T-helper 9 cell (primary cell): ENCODE measurements around the gene OVOL1.
"Not testable (repeated sequence)": the region's sequence is repeated elsewhere in the genome, so short reads cannot be mapped to it uniquely, and the experiment has no call there.

Source experiments
- DNase-seq: peaks from one replicate; pipeline ENCODE4 v3.0.0-alpha.2; 2020
- total RNA-seq, 2 donors: gene quantifications; one replicate each; lab custom pipeline; 2026; lab: John Stamatoyannopoulos, UW

OVOL1 gene
- 0.70 to 1.9 reads per million in 2 donors for total RNA-seq

DNA sequence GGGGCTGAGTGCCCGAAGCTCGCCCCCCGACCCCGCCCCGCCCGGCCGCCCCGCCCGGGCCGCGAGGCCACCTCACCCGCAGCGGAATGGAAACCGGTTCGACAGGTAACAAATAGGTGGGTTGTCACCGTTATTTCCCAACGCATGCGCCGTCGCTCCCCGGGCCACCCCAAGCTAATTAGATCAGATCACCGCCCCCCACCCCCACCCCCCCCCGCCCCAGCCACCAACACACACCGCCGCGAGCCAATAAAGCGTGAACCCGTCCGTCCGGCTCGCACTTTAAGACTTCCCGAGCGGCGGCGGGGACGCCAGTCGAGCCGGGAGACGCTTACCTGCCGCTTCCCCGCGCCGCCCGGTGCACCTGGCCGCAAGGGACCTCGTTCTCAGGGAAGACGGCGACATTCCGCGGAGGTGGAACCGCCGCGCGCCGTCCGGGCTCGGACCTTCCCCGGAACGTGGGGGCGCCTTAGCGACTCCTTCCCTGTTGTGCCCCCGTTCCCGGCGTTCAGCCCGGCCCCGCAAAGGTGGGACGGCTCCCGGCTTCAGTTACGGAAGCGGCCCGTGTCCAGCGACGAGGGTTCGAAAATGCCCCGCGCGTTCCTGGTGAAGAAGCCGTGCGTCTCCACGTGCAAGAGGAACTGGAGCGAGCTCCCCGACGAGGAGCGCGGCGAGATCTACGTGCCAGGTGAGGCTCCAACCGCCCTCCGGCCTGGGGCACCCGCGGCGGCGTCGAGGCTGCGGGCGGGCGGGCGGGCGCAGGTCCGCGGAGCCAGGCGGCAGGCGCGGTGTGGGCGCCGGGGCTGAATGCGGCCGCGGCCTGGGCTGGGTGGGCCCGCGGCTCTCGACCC, at the start of gene OVOL1:
OVOL1 (plus strand) TSS at position 278 of the 851 bp plus-strand sequence; CDS start at position 589, 311 bp downstream.
- DNase-seq: peak; percentile 14

DNA sequence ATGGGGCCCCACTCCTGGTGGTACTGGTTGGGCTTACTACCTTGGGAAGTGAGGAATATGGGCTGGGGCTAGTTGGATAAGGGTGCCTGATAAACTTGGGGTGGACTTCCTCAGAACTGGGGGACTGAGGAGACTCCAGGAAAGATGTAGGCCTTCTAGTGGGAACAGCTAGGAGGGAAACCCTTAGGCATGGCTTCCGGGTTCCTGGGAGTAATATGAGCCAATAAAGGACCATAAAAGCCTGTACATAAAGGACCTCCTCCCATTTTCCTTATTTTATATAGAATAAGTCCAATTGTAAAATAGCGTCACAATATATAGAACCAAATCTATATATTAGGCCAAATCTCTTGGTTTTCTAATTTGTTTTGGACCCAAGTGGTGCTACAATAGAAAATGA, 47.8 kb upstream of the OVOL1 start:
- no peak for DNase-seq

DNA sequence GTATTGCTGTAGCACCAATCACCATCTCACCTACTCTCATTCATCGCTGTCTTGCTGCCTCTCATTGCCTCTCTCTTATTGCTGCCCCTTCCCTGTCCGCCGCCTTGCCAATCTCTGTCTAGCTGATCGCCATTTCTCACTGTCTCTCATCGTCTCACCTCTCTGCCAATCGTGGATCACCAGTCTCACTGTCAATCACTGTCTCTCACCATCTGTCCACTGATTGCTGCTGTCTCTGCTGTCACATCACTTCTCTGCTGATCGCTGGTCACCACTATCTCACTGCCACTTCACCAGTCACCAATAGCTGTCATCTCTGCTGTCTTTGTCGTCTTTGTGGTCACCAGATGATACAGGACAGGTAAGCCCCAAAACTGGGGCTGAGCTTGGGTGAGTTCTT, 45.7 kb upstream of the OVOL1 start:
- DNase-seq: no peak

DNA sequence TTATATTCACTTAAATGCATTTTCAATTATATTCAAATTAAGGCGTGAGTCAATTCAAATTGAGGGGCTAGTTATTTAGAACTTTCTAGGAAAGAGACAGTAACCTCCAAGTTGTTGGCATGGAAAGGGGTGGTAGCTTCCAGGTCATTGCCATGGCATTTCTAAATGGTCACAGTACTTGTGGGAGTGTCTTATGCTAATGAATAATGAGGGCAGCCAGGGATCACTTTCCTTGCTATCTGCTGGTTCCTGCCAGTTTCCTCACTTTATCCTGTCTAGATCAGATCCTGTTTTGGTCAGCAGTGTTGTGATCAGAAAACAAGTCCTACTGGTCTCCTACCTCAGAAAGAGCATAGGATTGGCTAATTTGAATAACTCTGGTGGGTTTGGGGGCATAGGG, 44.5 kb upstream of the OVOL1 start:
- DNase-seq: no peak

- no peak for DNase-seq
Measured at GRCh38 chr11:65743681-65744025, 43.2 kb upstream of the OVOL1 start.

- no peak for DNase-seq
Measured at GRCh38 chr11:65744026-65744698, 42.7 kb upstream of the OVOL1 start.

GRCh38 chr11:65744699-65745042, 42.2 kb upstream of the OVOL1 start:
- DNase-seq: no peak

GRCh38 chr11:65745049-65745448, 41.8 kb upstream of the OVOL1 start:
- no peak for DNase-seq

DNA sequence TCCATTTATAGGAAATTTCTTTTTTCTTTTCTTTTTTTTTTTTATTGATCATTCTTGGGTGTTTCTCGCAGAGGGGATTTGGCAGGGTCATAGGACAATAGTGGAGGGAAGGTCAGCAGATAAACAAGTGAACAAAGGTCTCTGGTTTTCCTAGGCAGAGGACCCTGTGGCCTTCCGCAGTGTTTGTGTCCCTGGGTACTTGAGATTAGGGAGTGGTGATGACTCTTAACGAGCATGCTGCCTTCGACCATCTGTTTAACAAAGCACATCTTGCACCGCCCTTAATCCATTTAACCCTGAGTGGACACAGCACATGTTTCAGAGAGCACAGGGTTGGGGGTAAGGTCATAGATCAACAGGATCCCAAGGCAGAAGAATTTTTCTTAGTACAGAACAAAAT, 24.7 kb upstream of the OVOL1 start:
- DNase-seq: not testable (repeated sequence)

DNA sequence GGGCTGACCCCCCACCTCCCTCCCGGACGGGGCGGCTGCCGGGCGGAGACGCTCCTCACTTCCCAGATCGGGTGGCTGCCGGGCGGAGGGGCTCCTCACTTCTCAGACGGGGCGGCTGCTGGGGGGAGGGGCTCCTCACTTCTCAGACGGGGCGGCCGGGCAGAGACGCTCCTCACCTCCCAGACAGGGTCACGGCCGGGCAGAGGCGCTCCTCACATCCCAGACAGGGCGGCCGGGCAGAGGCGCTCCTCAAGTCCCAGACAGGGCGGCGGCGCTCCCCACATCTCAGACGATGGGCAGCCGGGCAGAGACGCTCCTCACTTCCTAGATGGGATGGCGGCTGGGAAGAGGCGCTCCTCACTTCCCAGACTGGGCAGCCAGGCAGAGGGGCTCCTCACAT, 24.0 kb upstream of the OVOL1 start:
- not testable (repeated sequence) for DNase-seq

GRCh38 chr11:65764434-65764833, 22.4 kb upstream of the OVOL1 start:
- DNase-seq: no peak

DNA sequence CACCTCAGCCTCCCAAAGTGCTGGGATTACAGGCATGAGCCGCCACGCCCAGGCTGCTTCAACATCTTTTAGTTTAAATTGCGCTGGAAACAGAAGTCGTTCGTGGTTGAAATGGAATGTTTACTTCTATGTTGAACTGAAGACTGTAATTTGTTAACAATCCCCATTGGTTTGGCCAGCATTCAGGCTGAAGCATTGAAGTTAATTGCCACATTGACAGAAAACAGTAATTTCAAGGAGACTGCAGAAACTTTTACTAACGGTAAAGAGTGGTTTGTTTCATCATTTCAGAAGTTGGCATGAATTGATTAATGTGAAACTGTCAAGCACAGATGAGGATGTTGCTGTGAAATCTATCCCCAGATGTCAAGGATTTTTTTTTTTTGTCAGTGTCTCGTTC, 20.3 kb upstream of the OVOL1 start:
- no peak for DNase-seq

- no peak for DNase-seq
Measured at GRCh38 chr11:65767406-65767805, 19.5 kb upstream of the OVOL1 start.

GRCh38 chr11:65767806-65768205, 19.1 kb upstream of the OVOL1 start:
- DNase-seq: not testable (repeated sequence)

GRCh38 chr11:65770951-65771567, 15.8 kb upstream of the OVOL1 start:
- DNase-seq: no peak

- no peak for DNase-seq
Measured at GRCh38 chr11:65771589-65772112, 15.2 kb upstream of the OVOL1 start.

DNA sequence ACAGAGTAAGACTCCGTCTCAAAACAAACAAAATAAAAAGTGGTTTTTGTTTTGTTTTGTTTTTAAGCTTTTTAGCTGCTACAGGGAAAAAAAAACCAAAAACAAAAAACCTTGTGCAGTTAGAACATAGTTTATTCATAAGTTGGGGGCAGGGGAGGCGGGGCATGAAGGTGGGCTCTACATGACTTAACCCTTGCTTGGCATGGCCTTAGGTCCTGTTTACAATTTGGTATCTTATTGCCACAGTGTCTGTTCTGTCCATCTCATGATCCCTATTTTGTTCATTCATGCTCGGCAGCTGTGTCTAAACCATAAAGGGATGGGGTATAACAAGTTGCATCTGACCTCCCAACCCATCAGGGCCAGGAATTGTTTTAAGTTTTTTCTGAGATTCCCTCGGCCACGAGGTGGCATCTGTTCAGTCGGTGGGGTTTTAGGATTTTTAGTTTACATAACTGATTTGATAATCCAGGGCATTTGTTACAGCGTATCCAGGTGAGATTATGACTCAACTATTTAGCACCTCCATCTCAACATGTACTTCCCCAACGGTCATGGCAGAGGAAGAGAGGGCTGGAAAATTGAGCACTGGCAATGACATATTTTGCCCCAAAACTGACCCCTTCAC, 13.0 kb upstream of the OVOL1 start:
- DNase-seq: no peak

DNA sequence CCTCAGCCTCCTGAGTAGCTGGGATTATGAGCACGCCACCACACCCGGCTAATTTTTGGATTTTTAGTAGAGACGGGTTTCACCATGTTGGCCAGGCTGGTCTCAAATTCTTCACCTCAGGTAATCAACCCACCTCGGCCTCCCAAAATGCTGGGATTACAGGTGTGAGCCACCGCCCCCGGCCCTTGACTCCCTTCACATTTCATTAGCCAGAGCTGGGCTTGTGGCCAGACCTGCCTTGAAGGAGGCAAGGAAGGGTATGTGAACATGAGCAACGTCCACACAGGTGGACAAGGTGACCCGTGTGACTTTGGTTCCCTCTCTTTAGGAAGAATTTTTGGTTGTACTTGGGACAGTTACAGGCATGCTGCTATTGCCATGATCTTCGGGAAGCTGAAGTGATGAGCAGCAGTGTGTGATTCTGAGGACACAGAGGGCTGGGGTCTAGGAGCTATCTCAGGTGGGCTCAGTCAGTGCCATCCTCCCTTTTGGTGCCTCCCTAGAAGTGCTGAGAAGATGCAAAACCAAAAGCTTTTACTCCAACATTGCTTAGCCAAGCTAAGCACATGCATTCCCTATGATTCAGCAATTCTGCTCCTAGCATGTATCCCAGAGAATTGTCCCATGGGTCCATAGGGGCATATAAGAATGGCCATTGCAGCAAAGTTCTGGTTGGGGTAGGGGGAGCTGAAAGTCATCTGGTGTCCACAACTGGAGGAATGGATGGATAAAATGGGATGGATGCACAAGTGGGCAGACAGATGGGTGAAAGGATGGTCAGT, 12.1 kb upstream of the OVOL1 start:
- DNase-seq: no peak

DNA sequence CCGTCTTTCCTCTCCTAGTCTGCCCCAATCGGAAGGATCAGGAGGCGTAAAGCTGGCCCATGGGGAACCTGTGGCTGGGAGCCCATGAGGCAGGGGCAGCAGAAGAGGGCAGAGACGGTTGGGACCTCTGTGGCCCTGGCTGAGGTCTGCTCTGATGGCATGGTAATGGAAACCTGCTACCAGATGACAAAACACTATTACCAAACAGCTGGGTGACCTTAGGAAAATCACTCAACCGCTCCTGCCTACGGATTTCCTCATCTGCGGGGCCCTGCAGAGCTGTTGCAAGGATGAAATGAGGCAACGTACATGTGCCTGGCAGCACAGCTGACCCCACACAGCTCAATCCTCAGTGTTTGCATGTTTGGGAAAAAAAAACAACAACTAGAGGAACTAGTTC, 10.7 kb upstream of the OVOL1 start:
- DNase-seq: no peak

- DNase-seq: no peak
Measured at GRCh38 chr11:65776710-65777141, 10.1 kb upstream of the OVOL1 start.

GRCh38 chr11:65777241-65777640, 9.6 kb upstream of the OVOL1 start:
- DNase-seq: no peak

DNA sequence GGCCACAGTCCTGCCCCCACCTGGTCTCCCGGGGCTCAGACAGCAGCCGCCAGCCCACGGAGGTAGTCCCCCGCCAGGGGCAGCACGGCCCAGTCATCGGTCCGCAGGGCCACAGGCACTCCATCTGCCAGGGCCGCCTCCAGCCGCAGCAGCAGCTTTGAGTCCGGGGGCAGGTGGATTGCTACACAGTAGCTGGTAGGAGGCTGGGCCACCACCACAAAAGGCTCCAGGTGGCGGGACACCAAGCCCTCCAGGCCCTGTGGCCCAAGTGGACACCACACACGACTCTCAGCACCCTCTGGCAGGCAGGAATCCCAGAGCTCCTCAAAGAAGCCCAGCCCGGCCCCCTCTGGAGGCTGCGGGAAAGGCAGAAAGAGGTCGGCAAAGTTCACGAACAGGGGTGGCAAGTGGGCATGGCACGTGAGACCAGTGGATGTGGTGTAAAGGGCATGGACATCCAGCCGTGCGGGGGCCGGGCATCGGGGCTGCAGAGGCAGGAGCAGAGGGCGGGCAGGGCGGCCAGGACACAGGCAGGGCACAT, 9.0 kb upstream of the OVOL1 start:
- no peak for DNase-seq
